ENCODE results near the gene DYSF.

DYSF gene

GRCh38 chr2:71458413-71459083, 5.2 kb downstream of the DYSF start:
- no peaks in the 10 kb centered on the region for H3K27me3 ChIP-seq (ENCODE audit: insufficient read depth, low read length, poor library complexity, severe bottlenecking)

GRCh38 chr2:71459084-71459431, 5.7 kb downstream of the DYSF start:
- no peaks in the 10 kb centered on the region for H3K27me3 ChIP-seq (ENCODE audit: insufficient read depth, low read length, poor library complexity, severe bottlenecking)

More at GRCh38 chr2:71458413-71459083, 5.2 kb downstream of the DYSF start:
- H3K4me2 ChIP-seq (ENCODE audit: low read depth, low read length, poor library complexity, severe bottlenecking), result no peak overlapping the region
- peaks cover 6% of the 10 kb centered on the region; the same call in 1 of the 2 replicates for H3K9me3 ChIP-seq (ENCODE audit: insufficient read depth, low read depth, low read length)
- no peak for TF ChIP-seq EZH2phosphoT487 (IDR thresholded peaks at IDR 0.05; ENCODE audit: borderline replicate concordance)
- TF ChIP-seq CTCF (conservative IDR thresholded peaks at IDR 0.05; ENCODE audit: low read length), result no peak
- H3K36me3 ChIP-seq (ENCODE audit: insufficient read depth, low read length), result no peaks in the 10 kb centered on the region
- no peaks in the 10 kb centered on the region for H3K79me2 ChIP-seq (ENCODE audit: insufficient read depth, low read length)
- H2AFZ ChIP-seq (ENCODE audit: low read length), result peak overlapping the region; percentile 61
- H3K4me3 ChIP-seq (ENCODE audit: low read length, poor library complexity, severe bottlenecking), result no peak overlapping the region
- no peaks in the 10 kb centered on the region for H4K20me1 ChIP-seq (ENCODE audit: insufficient read depth, low read length, poor library complexity, severe bottlenecking)
- no peak overlapping the region for H3K9ac ChIP-seq (ENCODE audit: low read depth, low read length, poor library complexity, severe bottlenecking)
- no peaks in the 10 kb centered on the region for H3K9me2 ChIP-seq (replicated peaks; ENCODE audit: low read depth, low read length)
- H3K4me1 ChIP-seq (ENCODE audit: insufficient read depth, low read length, poor library complexity, severe bottlenecking), result peaks cover 41% of the 10 kb centered on the region
- no peaks in the 10 kb centered on the region for H3F3A ChIP-seq (ENCODE audit: low read depth)

GRCh38 chr2:71460056-71460455, 6.7 kb downstream of the DYSF start:
- H3K79me2 ChIP-seq (ENCODE audit: insufficient read depth, low read length), result no peaks in the 10 kb centered on the region
- H3K36me3 ChIP-seq (ENCODE audit: insufficient read depth, low read length), result no peaks in the 10 kb centered on the region
- H3K27me3 ChIP-seq (ENCODE audit: insufficient read depth, low read length, poor library complexity, severe bottlenecking), result no peaks in the 10 kb centered on the region
- H3K4me3 ChIP-seq (ENCODE audit: low read length, poor library complexity, severe bottlenecking), result no peak overlapping the region
- no peaks in the 10 kb centered on the region for H3F3A ChIP-seq (ENCODE audit: low read depth)
- H3K4me2 ChIP-seq (ENCODE audit: low read depth, low read length, poor library complexity, severe bottlenecking), result no peak overlapping the region
- peaks cover 26% of the 10 kb centered on the region for H3K4me1 ChIP-seq (ENCODE audit: insufficient read depth, low read length, poor library complexity, severe bottlenecking)
- H3K9me3 ChIP-seq (ENCODE audit: insufficient read depth, low read depth, low read length), result peaks cover 6% of the 10 kb centered on the region; the same call in 1 of the 2 replicates
- no peak overlapping the region for H2AFZ ChIP-seq (ENCODE audit: low read length)
- no peak for TF ChIP-seq CTCF (conservative IDR thresholded peaks at IDR 0.05; ENCODE audit: low read length)
- TF ChIP-seq EZH2phosphoT487 (IDR thresholded peaks at IDR 0.05; ENCODE audit: borderline replicate concordance), result no peak
- no peak overlapping the region for H3K9ac ChIP-seq (ENCODE audit: low read depth, low read length, poor library complexity, severe bottlenecking)
- no peaks in the 10 kb centered on the region for H4K20me1 ChIP-seq (ENCODE audit: insufficient read depth, low read length, poor library complexity, severe bottlenecking)
- no peaks in the 10 kb centered on the region for H3K9me2 ChIP-seq (replicated peaks; ENCODE audit: low read depth, low read length)

More at GRCh38 chr2:71459084-71459431, 5.7 kb downstream of the DYSF start:
- peaks cover 6% of the 10 kb centered on the region; the same call in 1 of the 2 replicates for H3K9me3 ChIP-seq (ENCODE audit: insufficient read depth, low read depth, low read length)
- H3F3A ChIP-seq (ENCODE audit: low read depth), result no peaks in the 10 kb centered on the region
- no peaks in the 10 kb centered on the region for H3K36me3 ChIP-seq (ENCODE audit: insufficient read depth, low read length)
- no peaks in the 10 kb centered on the region for H4K20me1 ChIP-seq (ENCODE audit: insufficient read depth, low read length, poor library complexity, severe bottlenecking)
- no peak overlapping the region for H3K4me3 ChIP-seq (ENCODE audit: low read length, poor library complexity, severe bottlenecking)
- no peaks in the 10 kb centered on the region for H3K9me2 ChIP-seq (replicated peaks; ENCODE audit: low read depth, low read length)
- H2AFZ ChIP-seq (ENCODE audit: low read length), result no peak overlapping the region
- no peak overlapping the region for H3K4me2 ChIP-seq (ENCODE audit: low read depth, low read length, poor library complexity, severe bottlenecking)
- H3K9ac ChIP-seq (ENCODE audit: low read depth, low read length, poor library complexity, severe bottlenecking), result no peak overlapping the region
- H3K79me2 ChIP-seq (ENCODE audit: insufficient read depth, low read length), result no peaks in the 10 kb centered on the region
- TF ChIP-seq EZH2phosphoT487 (IDR thresholded peaks at IDR 0.05; ENCODE audit: borderline replicate concordance), result no peak
- TF ChIP-seq CTCF (conservative IDR thresholded peaks at IDR 0.05; ENCODE audit: low read length), result no peak
- H3K4me1 ChIP-seq (ENCODE audit: insufficient read depth, low read length, poor library complexity, severe bottlenecking), result peaks cover 36% of the 10 kb centered on the region
